ENCODE measurements around the gene SMIM21.

Gene SMIM21

DNA sequence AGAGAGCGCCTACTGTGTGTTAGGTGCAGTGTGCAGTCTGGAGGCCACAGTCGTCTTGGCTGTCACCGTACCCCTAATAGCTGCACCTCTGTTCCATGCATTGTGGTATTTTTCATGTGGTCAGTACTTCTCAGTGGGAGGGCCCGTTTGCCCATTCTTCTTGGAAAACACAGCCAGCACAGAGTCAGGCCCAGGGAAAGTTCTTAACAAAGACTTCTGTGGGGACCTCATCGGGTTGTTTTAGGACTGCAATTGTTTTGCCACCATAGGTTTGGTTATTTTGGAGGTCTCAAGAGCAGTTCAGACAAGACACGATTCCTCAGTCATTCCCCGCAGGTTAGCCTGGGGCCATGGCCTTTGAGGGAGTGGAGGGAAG is 62.3 kb downstream of the SMIM21 start:
- H3K27ac ChIP-seq: no peak overlapping the region
- TF ChIP-seq ZFX (IDR thresholded peaks at IDR 0.05; ENCODE audit: borderline replicate concordance): no peak
- TF ChIP-seq, protein P1, sequence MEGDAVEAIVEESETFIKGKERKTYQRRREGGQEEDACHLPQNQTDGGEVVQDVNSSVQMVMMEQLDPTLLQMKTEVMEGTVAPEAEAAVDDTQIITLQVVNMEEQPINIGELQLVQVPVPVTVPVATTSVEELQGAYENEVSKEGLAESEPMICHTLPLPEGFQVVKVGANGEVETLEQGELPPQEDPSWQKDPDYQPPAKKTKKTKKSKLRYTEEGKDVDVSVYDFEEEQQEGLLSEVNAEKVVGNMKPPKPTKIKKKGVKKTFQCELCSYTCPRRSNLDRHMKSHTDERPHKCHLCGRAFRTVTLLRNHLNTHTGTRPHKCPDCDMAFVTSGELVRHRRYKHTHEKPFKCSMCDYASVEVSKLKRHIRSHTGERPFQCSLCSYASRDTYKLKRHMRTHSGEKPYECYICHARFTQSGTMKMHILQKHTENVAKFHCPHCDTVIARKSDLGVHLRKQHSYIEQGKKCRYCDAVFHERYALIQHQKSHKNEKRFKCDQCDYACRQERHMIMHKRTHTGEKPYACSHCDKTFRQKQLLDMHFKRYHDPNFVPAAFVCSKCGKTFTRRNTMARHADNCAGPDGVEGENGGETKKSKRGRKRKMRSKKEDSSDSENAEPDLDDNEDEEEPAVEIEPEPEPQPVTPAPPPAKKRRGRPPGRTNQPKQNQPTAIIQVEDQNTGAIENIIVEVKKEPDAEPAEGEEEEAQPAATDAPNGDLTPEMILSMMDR (IDR thresholded peaks at IDR 0.05): no peak

DNA sequence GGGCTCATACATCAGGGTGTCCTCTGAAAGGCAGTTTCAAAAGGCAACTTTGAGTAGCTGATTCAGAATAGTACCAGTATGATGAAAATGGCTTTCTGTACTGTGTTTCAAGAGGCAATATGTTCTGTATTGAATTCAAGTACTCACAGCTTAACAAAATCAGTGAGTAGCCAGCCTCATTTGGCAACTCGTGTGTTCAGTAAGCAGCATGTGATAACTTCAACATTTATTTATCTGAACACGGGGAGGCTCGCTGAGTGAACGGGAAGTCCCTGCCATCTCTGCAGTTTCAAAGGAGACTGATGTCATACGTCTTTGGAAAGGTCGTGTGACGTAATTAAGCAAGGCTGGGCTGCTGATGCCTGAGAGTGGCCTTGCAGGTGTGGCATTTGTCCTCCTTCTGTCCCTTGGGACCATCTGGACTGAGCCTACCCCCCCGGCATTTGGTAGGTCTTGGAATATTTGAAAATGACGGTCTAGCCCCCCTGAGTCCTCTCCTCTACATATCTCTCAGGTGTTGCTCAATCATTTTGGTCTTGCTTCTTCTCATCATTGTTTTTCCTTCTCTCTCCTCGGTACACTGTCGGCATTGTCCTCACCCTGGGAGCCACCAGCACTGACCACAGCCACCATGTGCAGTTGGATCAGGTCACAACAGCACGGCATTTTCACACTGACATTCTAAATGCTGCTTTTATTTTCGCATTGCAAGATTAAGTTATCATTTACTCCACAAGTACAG is 62.8 kb downstream of the SMIM21 start:
- no peak for TF ChIP-seq ZFX (IDR thresholded peaks at IDR 0.05; ENCODE audit: borderline replicate concordance)
- TF ChIP-seq, protein P1 (IDR thresholded peaks at IDR 0.05): no peak
- H3K27ac ChIP-seq: no peak overlapping the region

DNA sequence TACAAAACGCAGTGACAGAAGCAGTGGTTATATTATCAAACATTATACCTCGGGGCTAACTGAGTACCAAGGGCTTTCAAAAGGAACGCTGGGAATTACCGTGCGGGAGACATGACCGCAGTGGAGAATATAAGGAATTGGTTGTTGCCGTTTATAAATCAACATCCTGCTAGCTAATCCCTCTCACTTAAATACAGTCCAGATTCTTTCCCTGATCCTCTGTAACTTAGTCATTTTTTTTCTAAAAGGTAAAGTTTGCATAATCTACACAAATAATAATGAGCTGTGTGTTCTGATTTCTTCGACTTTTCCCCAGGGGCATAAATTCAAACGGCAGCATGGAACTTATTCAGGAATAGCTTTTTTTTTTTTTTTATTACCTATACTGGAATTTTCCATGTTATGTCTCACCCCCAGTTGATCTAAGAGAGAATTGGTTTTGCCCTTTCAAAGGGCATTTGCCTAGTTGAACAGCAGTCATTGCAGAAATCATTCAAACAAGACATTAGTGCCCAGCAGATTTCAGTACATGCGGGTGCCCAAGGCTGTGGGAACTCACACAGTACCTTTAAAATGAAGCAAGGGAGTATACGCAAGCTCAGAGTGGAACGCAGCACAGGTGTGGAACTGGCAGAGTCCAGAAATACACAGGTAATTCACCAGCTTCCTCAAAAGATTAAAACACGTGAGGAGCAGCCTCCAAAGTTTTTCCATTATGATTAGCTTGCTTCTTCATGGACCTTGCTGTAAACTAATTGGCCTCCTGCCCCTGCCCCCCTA is 63.9 kb downstream of the SMIM21 start:
- TF ChIP-seq, protein P1 (IDR thresholded peaks at IDR 0.05): no peak
- no peak for TF ChIP-seq ZFX (IDR thresholded peaks at IDR 0.05; ENCODE audit: borderline replicate concordance)
- H3K27ac ChIP-seq: no peak overlapping the region

DNA sequence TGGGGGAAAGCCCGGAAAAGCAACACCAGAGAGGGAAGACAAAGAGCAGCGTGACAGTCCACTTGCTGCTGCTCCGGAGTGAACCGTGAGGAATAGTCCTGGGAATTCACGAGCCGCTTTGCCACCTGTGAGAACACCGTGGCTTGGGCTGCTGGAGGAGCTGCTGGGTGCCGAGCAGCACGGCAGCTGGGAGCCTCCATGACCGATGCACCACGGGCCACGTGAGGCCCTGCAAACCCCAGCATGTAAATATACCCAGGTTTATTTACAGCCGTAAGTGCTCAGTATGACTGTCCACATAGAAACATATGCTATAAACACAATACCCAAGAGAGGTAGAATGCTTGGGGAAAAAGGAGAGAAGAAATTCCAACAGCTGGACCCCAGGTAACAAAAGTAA is 65.1 kb downstream of the SMIM21 start:
- H3K27ac ChIP-seq: no peak overlapping the region
- TF ChIP-seq, protein P1 (IDR thresholded peaks at IDR 0.05): no peak
- no peak for TF ChIP-seq ZFX (IDR thresholded peaks at IDR 0.05; ENCODE audit: borderline replicate concordance)

DNA sequence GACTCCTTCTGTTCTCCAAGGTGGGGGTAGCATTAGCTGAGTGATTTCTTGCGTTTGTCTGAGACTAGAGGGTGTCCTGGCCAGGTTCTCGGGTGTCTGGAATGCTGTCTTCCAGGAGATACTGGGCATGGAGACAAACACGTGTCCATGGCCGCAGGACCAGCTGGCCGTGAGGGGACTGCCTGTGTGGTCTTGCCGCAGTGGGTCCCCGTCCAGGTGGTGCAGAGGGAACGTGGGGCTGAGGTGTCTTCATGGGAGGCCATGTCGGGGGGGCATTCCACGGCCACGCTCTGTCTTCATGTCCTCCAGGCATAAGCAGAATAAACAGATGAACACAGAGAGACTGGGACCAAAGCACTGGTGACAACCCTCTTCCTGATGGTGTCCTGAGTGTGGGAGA is 66.6 kb downstream of the SMIM21 start:
- H3K27ac ChIP-seq: no peak overlapping the region
- no peak for TF ChIP-seq ZFX (IDR thresholded peaks at IDR 0.05; ENCODE audit: borderline replicate concordance)
- TF ChIP-seq, protein P1 (IDR thresholded peaks at IDR 0.05): no peak

DNA sequence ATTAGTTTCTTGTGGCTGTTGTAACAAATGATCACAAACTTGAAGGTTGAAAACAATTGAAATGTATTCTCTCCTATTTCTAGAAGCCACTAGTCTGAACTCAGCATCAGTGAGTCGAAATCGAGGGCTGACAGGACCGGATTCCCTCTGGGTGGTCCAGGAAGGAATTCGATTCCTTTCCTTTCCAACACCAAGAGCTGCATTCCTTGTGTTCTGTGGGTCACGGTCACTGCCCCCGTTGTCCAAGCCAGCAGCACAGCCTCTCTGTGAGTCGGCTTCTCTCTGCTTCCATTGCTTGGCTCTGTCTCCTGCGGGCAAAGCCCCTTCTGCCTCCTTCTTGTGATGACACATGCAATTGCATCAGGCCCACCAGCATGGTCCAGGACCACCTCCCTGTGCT is 67.3 kb downstream of the SMIM21 start:
- no peak overlapping the region for H3K27ac ChIP-seq
- no peak for TF ChIP-seq ZFX (IDR thresholded peaks at IDR 0.05; ENCODE audit: borderline replicate concordance)
- TF ChIP-seq, protein P1 (IDR thresholded peaks at IDR 0.05): no peak
